Thyroid gland (tissue), 4 donors: Measurements from ENCODE around the gene TNFSF4.

Experiments
- POLR2A ChIP-seq, 2 donors: fragments of 450-650 bp; IDR thresholded peaks; one replicate each; pipeline ENCODE4 v1.6.1; 2017; ENCODE audit warnings: antibody characterized with exemption in 2 of 2, mild to moderate bottlenecking in 2 of 2, moderate library complexity in 1 of 2
- TF ChIP-seq, protein P1 (sequence below), 6 experiments: fragments of 200-600 bp in 3 of 6; fragments of 450-650 bp in 3 of 6; sonication (generic) in 3 of 6; IDR thresholded peaks; one replicate each; pipeline ENCODE4 v1.5.1; 2016 to 2019; ENCODE audit warnings: antibody characterized with exemption in 6 of 6, mild to moderate bottlenecking in 2 of 6, inconsistent platforms in 1 of 6, moderate library complexity in 1 of 6

DNA sequence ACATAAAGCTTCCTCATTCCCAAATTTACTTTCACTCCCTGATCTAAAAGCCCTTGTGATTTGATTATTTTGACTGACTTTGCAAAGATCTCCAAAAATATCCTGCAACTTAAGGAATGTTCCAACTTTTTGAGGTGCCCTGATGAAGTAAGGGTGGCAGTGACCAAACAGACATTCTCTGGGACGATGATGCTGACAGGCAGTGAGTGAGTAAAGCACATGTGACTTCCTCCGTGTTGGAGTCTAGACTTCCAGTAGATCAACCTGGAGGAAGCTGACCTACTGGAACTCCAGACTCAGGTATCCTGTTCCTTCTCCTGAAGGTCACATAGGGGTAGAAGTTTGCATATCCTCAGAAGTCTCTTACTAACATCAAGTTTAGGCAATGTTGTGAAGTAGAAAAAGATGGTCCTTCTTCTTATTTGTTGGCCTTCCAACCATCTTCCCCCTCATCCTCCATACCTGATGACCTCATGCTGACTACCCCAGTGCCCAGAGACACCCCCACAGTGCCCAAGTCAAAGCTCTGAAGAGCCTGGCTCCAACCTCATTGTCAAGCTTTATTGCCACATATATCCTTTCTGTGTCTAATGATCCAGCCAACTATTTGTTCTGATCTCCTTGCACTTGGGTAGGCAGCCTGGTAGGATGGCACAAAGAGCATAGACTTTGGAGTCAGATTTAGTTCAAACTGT lies 16.0 kb downstream of the TNFSF4 start:
- TF ChIP-seq, protein P1, sequence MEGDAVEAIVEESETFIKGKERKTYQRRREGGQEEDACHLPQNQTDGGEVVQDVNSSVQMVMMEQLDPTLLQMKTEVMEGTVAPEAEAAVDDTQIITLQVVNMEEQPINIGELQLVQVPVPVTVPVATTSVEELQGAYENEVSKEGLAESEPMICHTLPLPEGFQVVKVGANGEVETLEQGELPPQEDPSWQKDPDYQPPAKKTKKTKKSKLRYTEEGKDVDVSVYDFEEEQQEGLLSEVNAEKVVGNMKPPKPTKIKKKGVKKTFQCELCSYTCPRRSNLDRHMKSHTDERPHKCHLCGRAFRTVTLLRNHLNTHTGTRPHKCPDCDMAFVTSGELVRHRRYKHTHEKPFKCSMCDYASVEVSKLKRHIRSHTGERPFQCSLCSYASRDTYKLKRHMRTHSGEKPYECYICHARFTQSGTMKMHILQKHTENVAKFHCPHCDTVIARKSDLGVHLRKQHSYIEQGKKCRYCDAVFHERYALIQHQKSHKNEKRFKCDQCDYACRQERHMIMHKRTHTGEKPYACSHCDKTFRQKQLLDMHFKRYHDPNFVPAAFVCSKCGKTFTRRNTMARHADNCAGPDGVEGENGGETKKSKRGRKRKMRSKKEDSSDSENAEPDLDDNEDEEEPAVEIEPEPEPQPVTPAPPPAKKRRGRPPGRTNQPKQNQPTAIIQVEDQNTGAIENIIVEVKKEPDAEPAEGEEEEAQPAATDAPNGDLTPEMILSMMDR (IDR thresholded peaks at IDR 0.05): no peak
- TF ChIP-seq POLR2A (IDR thresholded peaks at IDR 0.05): no peak
